Neural cell (in vitro differentiated cells): ENCODE data around the gene RGS12. TPM values are rescaled to one million over a fixed set of nuclear protein-coding genes. Genes with fewer than 3 reads are reported as not detected.

ENCODE experiments used
- H2AFZ ChIP-seq: fragments of 200-600, 300-800 bp; sonication (generic), shearing (Covaris generic); 2 replicates; pipeline ENCODE4 v1.6.0; 2014; ENCODE audit warnings: low read depth, mild to moderate bottlenecking, antibody characterized with exemption, low read length, moderate library complexity
- H3F3A ChIP-seq: fragments of 200-600 bp; shearing (Covaris generic); 2 replicates; pipeline ENCODE4 v1.6.1; 2016; ENCODE audit warnings: mild to moderate bottlenecking, moderate library complexity, mixed read lengths, antibody characterized with exemption, low read length; ENCODE audit not compliant: insufficient read depth, poor library complexity, severe bottlenecking
- H3K27ac ChIP-seq: fragments of 200-600, 300-800 bp; sonication (generic), shearing (Covaris generic); 2 replicates; pipeline ENCODE4 v1.5.1; 2014; ENCODE audit warnings: mild to moderate bottlenecking, low read length, moderate library complexity
- H3K27me3 ChIP-seq: fragments of 300-800, 200-600 bp; sonication (generic), shearing (Covaris generic); 2 replicates; pipeline ENCODE4 v1.6.0; 2014; ENCODE audit warnings: mild to moderate bottlenecking, low read depth, low read length, moderate library complexity; ENCODE audit not compliant: insufficient read depth
- H3K36me3 ChIP-seq: fragments of 300-800, 200-600 bp; sonication (generic), shearing (Covaris generic); 2 replicates; pipeline ENCODE4 v1.5.1; 2014; ENCODE audit warnings: mild to moderate bottlenecking, antibody characterized with exemption, low read length, moderate library complexity; ENCODE audit not compliant: insufficient read depth
- H3K4me2 ChIP-seq: fragments of 300-800, 200-600 bp; sonication (generic), shearing (Covaris generic); 2 replicates; pipeline ENCODE4 v1.6.0; 2014; ENCODE audit warnings: mild to moderate bottlenecking, low read length
- H3K4me3 ChIP-seq: fragments of 300-800, 200-600 bp; sonication (generic), shearing (Covaris generic); 2 replicates; pipeline ENCODE4 v1.5.1; 2014; ENCODE audit warnings: mild to moderate bottlenecking, low read length, moderate library complexity
- H3K79me2 ChIP-seq: fragments of 200-600 bp; shearing (Covaris generic); replicated peaks from 2 replicates; pipeline ENCODE4 v1.6.0; 2014; ENCODE audit warnings: mild to moderate bottlenecking, low read length, moderate library complexity; ENCODE audit not compliant: insufficient read depth
- H3K9ac ChIP-seq: fragments of 300-800, 200-600 bp; sonication (generic), shearing (Covaris generic); 2 replicates; pipeline ENCODE4 v1.6.1; 2016; ENCODE audit warnings: mild to moderate bottlenecking, low read length, mixed read lengths
- H3K9me2 ChIP-seq: fragments of 200-600 bp; shearing (Covaris generic); 2 replicates; pipeline ENCODE4 v1.6.1; 2016; ENCODE audit warnings: mild to moderate bottlenecking, low read length, mixed read lengths; ENCODE audit not compliant: insufficient read depth
- H3K9me3 ChIP-seq: fragments of 200-600, 300-800 bp; sonication (generic), shearing (Covaris generic); 2 replicates; pipeline ENCODE4 v1.6.1; 2016; ENCODE audit warnings: mild to moderate bottlenecking, mixed run types, low read length, moderate library complexity, mixed read lengths
- H4K20me1 ChIP-seq: fragments of 200-600 bp; shearing (Covaris generic); 2 replicates; pipeline ENCODE4 v1.6.1; 2016; ENCODE audit warnings: mild to moderate bottlenecking, mixed run types; ENCODE audit not compliant: insufficient read depth
- CTCF ChIP-seq: fragments of 450-650 bp; IDR thresholded peaks from 2 replicates; pipeline ENCODE4 v1.5.1; 2014; ENCODE audit warnings: antibody characterized with exemption, mild to moderate bottlenecking, moderate library complexity; ENCODE audit not compliant: poor library complexity, severe bottlenecking
- EP300 ChIP-seq: fragments of 450-650 bp; conservative IDR thresholded peaks from 2 replicates; pipeline ENCODE4 v1.6.1; 2014; ENCODE audit warnings: antibody characterized with exemption, mild to moderate bottlenecking, moderate library complexity; ENCODE audit not compliant: poor library complexity, severe bottlenecking
- EZH2 ChIP-seq: fragments of 200-600, 300-800 bp; shearing (Covaris generic), sonication (generic); IDR thresholded peaks from 2 replicates; pipeline ENCODE4 v1.6.1; 2014; ENCODE audit warnings: antibody characterized with exemption, low read length, borderline replicate concordance, mild to moderate bottlenecking; ENCODE audit not compliant: insufficient read depth, poor library complexity, severe bottlenecking
- MXI1 ChIP-seq: fragments of 450-650 bp; conservative IDR thresholded peaks from 2 replicates; pipeline ENCODE4 v1.6.1; 2014; ENCODE audit warnings: antibody characterized with exemption, mild to moderate bottlenecking; ENCODE audit not compliant: poor library complexity, severe bottlenecking
- POLR2AphosphoS5 ChIP-seq: IDR thresholded peaks from 2 replicates; pipeline ENCODE4 v1.6.1; 2012
- RAD21 ChIP-seq: fragments of 450-650 bp; conservative IDR thresholded peaks from 2 replicates; pipeline ENCODE4 v1.6.1; 2014; ENCODE audit warnings: antibody characterized with exemption, mild to moderate bottlenecking, moderate library complexity
- REST ChIP-seq: IDR thresholded peaks from 2 replicates; pipeline ENCODE4 v1.6.1; 2012; ENCODE audit warnings: borderline replicate concordance
- SMC3 ChIP-seq: fragments of 450-650 bp; conservative IDR thresholded peaks from 2 replicates; pipeline ENCODE4 v1.6.1; 2014; ENCODE audit warnings: antibody characterized with exemption, mild to moderate bottlenecking, moderate library complexity; ENCODE audit not compliant: poor library complexity
- TAF1 ChIP-seq: IDR thresholded peaks from 2 replicates; pipeline ENCODE4 v1.6.1; 2012; ENCODE audit warnings: low read depth
- polyA plus RNA-seq: library from polyadenylated mRNA; depleted of rRNA; stranded (reverse); fragments of >200 nt; gene quantifications from 2 replicates; pipeline ENCODE4 v1.2.3, GENCODE V29; 2014

Gene RGS12
- polyA plus RNA-seq, 1 donor from 2014 or later, result 66.4 TPM

- Histone ChIP-seq H4K20me1 (no peaks in the 10 kb centered on the region), H3K4me2 (no peak overlapping the region), H3K9me2 (no peaks in the 10 kb centered on the region), H3K36me3 (no peaks in the 10 kb centered on the region), H3K79me2 (peaks cover 13% of the 10 kb centered on the region), H3K4me3 (no peak overlapping the region), H3K27me3 (no peaks in the 10 kb centered on the region), H2AFZ (no peak overlapping the region), H3K9me3 (no peaks in the 10 kb centered on the region), H3K9ac (no peak overlapping the region), H3K27ac (no peak overlapping the region), H3F3A (no peaks in the 10 kb centered on the region)
- TF ChIP-seq REST (no peak), TAF1 (no peak), SMC3 (no peak), EZH2 (no peak), EP300 (no peak), POLR2AphosphoS5 (no peak), CTCF (no peak), MXI1 (no peak), RAD21 (no peak)
Observed at GRCh38 chr4:3313139-3313538, 20.3 kb downstream of the RGS12 start.

- no peak overlapping the region for H3K27ac ChIP-seq
- no peaks in the 10 kb centered on the region for H3K9me3 ChIP-seq
- TF ChIP-seq CTCF (no peak), TAF1 (no peak), REST (no peak), EP300 (no peak), POLR2AphosphoS5 (no peak), MXI1 (no peak), RAD21 (no peak), EZH2 (no peak), SMC3 (no peak)
- H4K20me1 ChIP-seq, result no peaks in the 10 kb centered on the region
- H3K27me3 ChIP-seq, result no peaks in the 10 kb centered on the region
- no peak overlapping the region for H3K4me3 ChIP-seq
- H2AFZ ChIP-seq, result no peak overlapping the region
- peaks cover 11% of the 10 kb centered on the region for H3K79me2 ChIP-seq
- H3K9me2 ChIP-seq, result no peaks in the 10 kb centered on the region
- no peak overlapping the region for H3K9ac ChIP-seq
- no peaks in the 10 kb centered on the region for H3F3A ChIP-seq
- no peaks in the 10 kb centered on the region for H3K36me3 ChIP-seq
- H3K4me2 ChIP-seq, result no peak overlapping the region
Observed at GRCh38 chr4:3313556-3314228, 20.9 kb downstream of the RGS12 start.
